ENCODE data around the gene CENPC. TPM values are rescaled to one million over a fixed set of nuclear protein-coding genes. Genes with fewer than 3 reads are reported as not detected.

CENPC gene
- total and polyA plus RNA-seq, 2 donors (not counting 3 experiments of a cell fraction or from before 2014, with no cell fraction given), result 3.6 to 26.4 TPM

DNA sequence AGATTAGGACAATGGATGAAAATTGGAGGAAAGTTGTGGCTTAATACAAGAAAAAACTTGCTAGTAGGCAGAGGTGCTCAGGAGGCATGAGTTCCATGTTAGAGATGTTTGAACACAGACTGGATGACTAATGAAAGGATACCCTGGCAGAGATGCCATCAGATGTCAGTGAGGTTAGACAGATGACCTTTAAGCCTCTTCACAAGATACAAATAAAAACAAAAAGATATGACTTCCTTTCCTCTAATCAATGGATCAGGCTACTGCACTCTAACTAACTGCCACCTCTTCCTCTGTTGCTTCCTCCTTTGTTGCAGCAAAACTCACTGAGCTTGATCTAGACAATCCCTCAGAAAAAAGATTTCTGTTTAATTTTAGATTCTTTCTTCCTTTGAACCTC is 27.9 kb upstream of the CENPC start:
- intact Hi-C loops (cut with micrococcal nuclease), result no loop called here
- H3K27ac ChIP-seq (ENCODE audit: insufficient read depth, low read depth, low read length), result no peak overlapping the region
- no peaks in the 10 kb centered on the region for H4K20me1 ChIP-seq (replicated peaks; ENCODE audit: control insufficient read depth, extremely low read depth, insufficient read depth, low read length)
- H3K4me2 ChIP-seq (ENCODE audit: insufficient read depth, low read length), result no peak overlapping the region
- no peaks in the 10 kb centered on the region for H3K27me3 ChIP-seq (ENCODE audit: control insufficient read depth in 2 of 2, insufficient read depth in 2 of 2, low read length in 2 of 2)
- dilution Hi-C loops (cut with MboI; ENCODE audit: extremely low pct_ligation_motif_present, low sequenced_read_pairs), result no loop called here
- H3K4me1 ChIP-seq (ENCODE audit: control insufficient read depth, extremely low read depth, insufficient read depth, low read length), result no peaks in the 10 kb centered on the region
- TF ChIP-seq POLR2AphosphoS5 (IDR thresholded peaks at IDR 0.05; ENCODE audit: insufficient read depth, low read depth, low read length) (no peak), MAX (IDR thresholded peaks at IDR 0.05; ENCODE audit: insufficient read depth, insufficient read length) (no peak), GATA2 (IDR thresholded peaks at IDR 0.05; ENCODE audit: insufficient read depth, insufficient read length, low read depth, low read length) (no peak), JUN (IDR thresholded peaks at IDR 0.05; ENCODE audit: borderline replicate concordance, insufficient read depth, insufficient read length, low read depth) (no peak), POLR2A (IDR thresholded peaks at IDR 0.05; ENCODE audit: low read depth, low read length) (no peak), MYC (IDR thresholded peaks at IDR 0.05; ENCODE audit: low read depth, low read length) (no peak), EZH2 (IDR thresholded peaks at IDR 0.05; ENCODE audit: borderline replicate concordance, low read depth, low read length, severe bottlenecking) (no peak), FOS (IDR thresholded peaks at IDR 0.05; ENCODE audit: borderline replicate concordance, insufficient read depth, low read length) (no peak)
- TF ChIP-seq, protein P1, sequence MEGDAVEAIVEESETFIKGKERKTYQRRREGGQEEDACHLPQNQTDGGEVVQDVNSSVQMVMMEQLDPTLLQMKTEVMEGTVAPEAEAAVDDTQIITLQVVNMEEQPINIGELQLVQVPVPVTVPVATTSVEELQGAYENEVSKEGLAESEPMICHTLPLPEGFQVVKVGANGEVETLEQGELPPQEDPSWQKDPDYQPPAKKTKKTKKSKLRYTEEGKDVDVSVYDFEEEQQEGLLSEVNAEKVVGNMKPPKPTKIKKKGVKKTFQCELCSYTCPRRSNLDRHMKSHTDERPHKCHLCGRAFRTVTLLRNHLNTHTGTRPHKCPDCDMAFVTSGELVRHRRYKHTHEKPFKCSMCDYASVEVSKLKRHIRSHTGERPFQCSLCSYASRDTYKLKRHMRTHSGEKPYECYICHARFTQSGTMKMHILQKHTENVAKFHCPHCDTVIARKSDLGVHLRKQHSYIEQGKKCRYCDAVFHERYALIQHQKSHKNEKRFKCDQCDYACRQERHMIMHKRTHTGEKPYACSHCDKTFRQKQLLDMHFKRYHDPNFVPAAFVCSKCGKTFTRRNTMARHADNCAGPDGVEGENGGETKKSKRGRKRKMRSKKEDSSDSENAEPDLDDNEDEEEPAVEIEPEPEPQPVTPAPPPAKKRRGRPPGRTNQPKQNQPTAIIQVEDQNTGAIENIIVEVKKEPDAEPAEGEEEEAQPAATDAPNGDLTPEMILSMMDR (IDR thresholded peaks at IDR 0.05; ENCODE audit: extremely low read depth in 1 of 2, insufficient read depth in 1 of 2, low read depth in 1 of 2, low read length in 2 of 2), result no peak
- no peaks in the 10 kb centered on the region for H3K9me3 ChIP-seq (replicated peaks; ENCODE audit: control insufficient read depth, insufficient read depth, low read length)
- H3K9ac ChIP-seq (replicated peaks; ENCODE audit: extremely low read depth, insufficient read depth, low read length), result no peak overlapping the region
- H2AFZ ChIP-seq (ENCODE audit: low read depth, low read length), result no peak overlapping the region
- no peak overlapping the region for H3K4me3 ChIP-seq (replicated peaks in 1 of 3; ENCODE audit: insufficient read depth in 1 of 3, low read depth in 1 of 3, low read length in 3 of 3)
- no TSS peak for BruUV-seq (replicated peaks)
- CTCF ChIA-PET, result no interaction called here
- DNase-seq (ENCODE audit: low read depth, low spot score) (no peak), FAIRE-seq (no peak)
- POLR2A ChIA-PET, result no interaction called here
- no peaks in the 10 kb centered on the region for H3K9me1 ChIP-seq (replicated peaks; ENCODE audit: control insufficient read depth, extremely low read depth, insufficient read depth, low read length)
- no peaks in the 10 kb centered on the region for H3K79me2 ChIP-seq (ENCODE audit: control insufficient read depth, insufficient read depth, low read length)
- no peaks in the 10 kb centered on the region for H3K36me3 ChIP-seq (ENCODE audit: control insufficient read depth in 2 of 2, extremely low read depth in 1 of 2, insufficient read depth in 2 of 2, low read length in 2 of 2)
